Hepatic stellate cell (primary cell): ENCODE results near the gene DNAJB4.
"Not testable (repeated sequence)": the region's sequence is repeated elsewhere in the genome, so short reads cannot be mapped to it uniquely, and the experiment has no call there.

Experiments used
- DNase-seq: peaks from one replicate; pipeline ENCODE4 v3.0.0; 2011; ENCODE audit warnings: low spot score

Gene DNAJB4

GRCh38 chr1:78004719-78005447 is at the start of gene DNAJB4:
DNAJB4 (plus strand) TSS chr1:78004939; CDS start chr1:78005111, 172 bp downstream.
- peak; percentile 65 for DNase-seq

- DNase-seq, result no peak
Observed at GRCh38 chr1:77955709-77956108, 49.0 kb upstream of the DNAJB4 start.

- DNase-seq, result no peak
Observed at GRCh38 chr1:77956464-77956863, 48.3 kb upstream of the DNAJB4 start.

- no peak for DNase-seq
Observed at GRCh38 chr1:77958391-77958790, 46.3 kb upstream of the DNAJB4 start.

GRCh38 chr1:77958850-77959249 is 45.9 kb upstream of the DNAJB4 start:
- no peak for DNase-seq

GRCh38 chr1:77961392-77961791 is 43.3 kb upstream of the DNAJB4 start:
- DNase-seq, result no peak

- no peak for DNase-seq
Observed at GRCh38 chr1:77966291-77966690, 38.4 kb upstream of the DNAJB4 start.

- DNase-seq, result no peak
Observed at GRCh38 chr1:77970192-77970591, 34.5 kb upstream of the DNAJB4 start.

- no peak for DNase-seq
Observed at GRCh38 chr1:77972080-77972479, 32.7 kb upstream of the DNAJB4 start.

GRCh38 chr1:77975386-77975785 is 29.4 kb upstream of the DNAJB4 start:
- no peak for DNase-seq

GRCh38 chr1:77975907-77976306 is 28.8 kb upstream of the DNAJB4 start:
- no peak for DNase-seq

- no peak for DNase-seq
Observed at GRCh38 chr1:77976433-77977076, 28.2 kb upstream of the DNAJB4 start.

- no peak for DNase-seq
Observed at GRCh38 chr1:77977989-77978292, 26.8 kb upstream of the DNAJB4 start.

- DNase-seq, result peak; percentile 38
Observed at GRCh38 chr1:77978293-77978968, 26.3 kb upstream of the DNAJB4 start.

- DNase-seq, result peak; percentile 86
Observed at GRCh38 chr1:77978969-77979876, 25.5 kb upstream of the DNAJB4 start, which contains the start of gene FUBP1. FUBP1 (minus strand) TSS chr1:77979072; CDS start chr1:77979004, 68 bp downstream.

GRCh38 chr1:77983352-77983996 is 21.3 kb upstream of the DNAJB4 start:
- DNase-seq, result not testable (repeated sequence)

- no peak for DNase-seq
Observed at GRCh38 chr1:77983997-77984355, 20.8 kb upstream of the DNAJB4 start.

GRCh38 chr1:77984629-77985028 is 20.1 kb upstream of the DNAJB4 start:
- DNase-seq, result no peak

GRCh38 chr1:77986810-77987209 is 17.9 kb upstream of the DNAJB4 start:
- DNase-seq, result no peak

GRCh38 chr1:77987919-77988318 is 16.8 kb upstream of the DNAJB4 start:
- DNase-seq, result no peak

- DNase-seq, result no peak
Observed at GRCh38 chr1:77989744-77990143, 15.0 kb upstream of the DNAJB4 start.
